A549 (cell line): ENCODE results near the gene NDEL1.

Experiments used
- CTCF ChIP-seq: fragments of >200 bp; sonication (Bioruptor Twin); formaldehyde crosslinking; IDR thresholded peaks from 3 replicates; pipeline ENCODE4 v1.5.1; 2016
- JUNB ChIP-seq: fragments of >200 bp; sonication (Bioruptor Twin); formaldehyde crosslinking; IDR thresholded peaks from 2 replicates; pipeline ENCODE4 v1.6.1; 2016
- KDM1A ChIP-seq: fragments of 200-600 bp; sonication (generic); IDR thresholded peaks from 2 replicates; pipeline ENCODE4 v1.6.1; 2016; ENCODE audit warnings: low read depth, mild to moderate bottlenecking
- MYC ChIP-seq: IDR thresholded peaks from 2 replicates; pipeline ENCODE4 v1.6.1; 2012; ENCODE audit warnings: mild to moderate bottlenecking, inconsistent platforms, low read length, improper control_type of control experiment, borderline replicate concordance
- SMC3 ChIP-seq: fragments of >200 bp; sonication (Bioruptor Twin); formaldehyde crosslinking; IDR thresholded peaks from 3 replicates; pipeline ENCODE4 v1.6.1; 2018; ENCODE audit warnings: inconsistent platforms

DNA sequence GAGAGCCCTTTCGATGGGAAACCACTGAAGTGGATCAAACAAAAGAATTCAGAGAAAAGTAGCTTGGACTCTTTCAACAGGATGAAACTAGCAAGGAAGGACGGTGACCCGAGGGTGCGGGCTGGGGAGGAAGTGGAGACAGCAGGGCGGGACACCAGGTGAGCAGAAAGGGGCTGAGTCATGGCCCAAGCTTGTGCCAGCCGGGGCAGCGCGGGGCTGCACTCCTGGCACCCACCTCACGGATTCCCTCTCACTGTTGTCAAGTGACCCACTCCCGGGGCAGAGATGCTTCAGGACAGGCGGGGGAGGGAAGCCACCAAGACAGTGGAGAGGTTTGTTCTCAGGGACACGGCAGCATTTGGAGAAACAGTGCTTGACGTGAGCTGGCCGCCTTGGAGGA, 27.3 kb upstream of the NDEL1 start:
- TF ChIP-seq SMC3, result no peak
- no peak for TF ChIP-seq JUNB
- TF ChIP-seq KDM1A, result no peak
- no peak for TF ChIP-seq CTCF
- TF ChIP-seq MYC, result no peak
